ENCODE results near the gene KRT2. TPM values are rescaled to one million over a fixed set of nuclear protein-coding genes. Genes with fewer than 3 reads are reported as not detected.

Gene KRT2
- polyA plus RNA-seq, 1 donor, result 0.08 TPM

DNA sequence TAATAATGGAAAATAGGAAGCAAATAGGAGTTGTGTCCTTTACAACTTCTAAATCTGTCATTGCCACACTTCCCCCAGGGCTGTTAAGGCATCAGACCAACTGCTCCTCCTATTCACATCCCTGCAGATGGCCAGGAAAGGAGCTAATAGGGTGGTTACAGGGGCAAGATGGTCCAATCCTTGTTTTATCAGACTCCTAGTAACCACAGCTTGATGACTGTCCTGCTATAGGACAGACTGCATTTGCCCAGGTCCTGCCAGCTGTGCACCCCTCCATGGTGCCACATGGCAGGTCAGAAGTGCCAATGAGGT lies 10.9 kb upstream of the KRT2 start:
- no peak for DNase-seq

DNA sequence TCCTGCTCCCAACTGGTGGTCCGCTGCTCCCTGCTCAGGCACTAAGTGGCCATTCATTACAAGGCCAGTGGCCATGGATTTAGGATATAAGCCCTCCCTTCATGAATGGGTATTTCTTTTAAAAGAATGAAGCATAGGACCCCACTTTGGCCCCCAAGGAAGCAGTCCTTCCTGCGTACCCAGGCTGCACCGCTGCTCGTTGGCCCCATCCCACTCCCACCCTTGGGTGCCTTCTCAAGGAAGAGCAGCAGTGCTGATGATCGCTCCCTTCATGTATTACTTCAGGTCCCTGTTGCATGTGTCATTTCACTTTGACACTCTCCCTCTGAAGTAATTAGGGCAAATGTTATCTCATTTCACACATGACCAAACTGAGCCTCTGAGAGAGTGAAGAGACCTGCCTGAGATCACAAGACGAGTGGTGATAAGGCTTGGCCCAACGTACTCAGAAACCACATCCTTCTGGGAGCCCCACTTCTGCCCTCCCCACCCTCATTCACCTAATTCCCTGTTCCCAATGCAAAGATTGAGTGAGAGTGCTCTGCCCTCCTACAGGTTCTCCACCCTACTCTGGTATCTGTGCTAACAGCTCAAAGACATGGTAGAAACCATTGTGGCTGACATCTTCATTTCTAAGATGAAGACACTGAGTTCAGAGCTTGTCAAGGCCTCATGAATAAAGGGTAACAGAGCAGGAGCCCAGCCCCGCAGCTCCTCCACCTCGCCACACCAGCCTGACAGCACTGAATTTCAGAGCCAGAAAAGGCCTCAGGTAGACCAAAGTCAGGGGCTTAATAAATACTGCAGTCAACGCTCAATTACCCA lies 10.3 kb upstream of the KRT2 start:
- DNase-seq, result no peak

- no peak for DNase-seq
Observed at GRCh38 chr12:52661668-52662067, 9.7 kb upstream of the KRT2 start.

DNA sequence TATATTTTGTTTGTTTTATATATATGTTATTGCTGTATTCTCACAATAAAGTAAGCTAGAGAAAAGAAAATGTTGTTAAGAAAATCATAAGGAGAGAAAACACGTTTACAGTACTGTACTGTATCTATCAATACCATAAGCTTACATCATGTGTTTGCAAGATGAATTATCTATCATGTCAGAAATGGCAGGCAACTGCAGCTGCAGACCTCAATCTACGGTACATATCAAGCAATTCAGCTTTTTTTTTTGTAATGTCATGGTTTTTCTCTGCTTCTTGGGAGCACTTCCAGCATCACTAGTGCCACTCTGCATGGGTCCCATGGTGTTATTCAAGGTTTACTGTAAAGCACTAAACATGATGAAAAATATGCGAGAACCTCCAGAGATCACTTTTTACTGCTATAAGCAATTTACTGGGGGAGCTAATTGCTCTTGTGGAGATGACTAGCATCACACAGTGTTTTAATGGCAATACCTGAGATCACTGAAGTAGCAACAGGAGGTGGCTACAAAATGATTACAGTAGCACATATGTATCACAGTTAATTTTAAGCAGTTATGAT lies 9.0 kb upstream of the KRT2 start:
- DNase-seq, result no peak

DNA sequence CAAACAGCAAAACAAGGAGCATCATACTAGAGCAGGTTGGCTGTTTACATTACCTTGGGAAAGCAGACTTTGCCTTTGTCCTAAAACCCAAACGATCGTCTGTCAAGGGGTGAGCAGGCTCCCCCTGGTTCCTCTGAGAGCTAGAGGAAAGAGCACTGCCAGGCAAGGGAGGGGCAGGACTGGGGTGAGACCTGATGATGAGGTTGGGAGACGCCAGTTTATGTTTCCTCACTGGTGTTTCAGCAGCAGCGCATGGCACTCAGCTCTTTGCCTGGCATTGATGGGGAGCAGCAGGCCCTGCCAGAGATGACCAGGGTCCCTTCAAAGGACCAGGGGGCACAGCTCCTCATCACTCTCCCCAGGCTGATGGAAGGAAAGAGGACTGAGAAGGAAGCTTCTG lies 7.9 kb upstream of the KRT2 start:
- no peak for DNase-seq

GRCh38 chr12:52659395-52659794 lies 7.4 kb upstream of the KRT2 start:
- no peak for DNase-seq

DNA sequence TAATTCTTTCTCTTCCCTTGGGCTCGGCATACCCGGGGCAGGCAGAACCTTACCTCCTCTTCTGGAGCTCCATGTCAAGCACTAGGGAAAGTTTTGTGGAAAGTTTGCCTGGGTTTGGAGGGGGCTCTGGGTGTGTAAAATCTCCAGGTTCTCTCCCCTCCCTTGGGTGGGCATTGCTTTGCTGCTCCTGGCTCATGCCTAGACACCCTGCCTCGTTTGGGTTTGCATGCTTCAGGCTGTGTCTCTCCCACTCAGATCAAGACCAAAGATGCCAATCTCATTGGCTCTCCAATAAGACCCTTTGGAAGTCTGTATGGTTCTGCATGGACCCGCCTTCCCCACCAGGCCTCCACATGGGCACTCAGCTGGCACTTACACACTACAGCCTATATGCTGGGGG lies 6.2 kb upstream of the KRT2 start:
- no peak for DNase-seq

DNA sequence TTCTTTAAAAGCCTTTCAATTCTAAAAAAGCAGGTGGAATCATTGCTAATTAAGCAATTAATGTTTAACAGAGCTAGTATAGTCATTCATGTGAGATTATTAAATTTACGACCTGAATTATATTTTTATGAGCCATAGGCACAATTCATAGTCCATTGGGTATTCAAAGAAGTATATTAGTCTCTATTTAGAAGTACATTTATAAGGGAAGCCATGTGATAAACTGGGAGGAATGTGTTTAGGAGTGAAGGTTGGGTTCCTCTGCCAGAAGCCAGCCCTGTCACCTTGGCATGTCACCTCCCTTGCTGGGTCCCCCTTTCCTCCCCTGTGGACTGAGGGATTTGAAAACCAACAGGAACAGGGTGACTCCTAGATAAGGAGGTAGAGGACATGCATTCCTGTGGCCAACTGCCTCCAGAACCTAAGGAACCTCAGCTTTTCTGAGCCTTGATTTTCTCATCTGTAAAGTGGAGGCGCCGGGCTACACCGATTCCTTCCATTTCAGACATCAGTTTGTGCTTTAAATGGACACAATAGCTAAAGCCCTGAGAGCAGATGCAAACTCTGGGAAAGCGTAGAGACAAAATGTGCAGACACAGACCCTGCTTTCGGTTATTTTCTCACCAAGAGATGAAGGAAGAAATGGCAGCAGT lies 5.4 kb upstream of the KRT2 start:
- DNase-seq, result no peak

GRCh38 chr12:52656616-52657015 lies 4.6 kb upstream of the KRT2 start:
- no peak for DNase-seq

DNA sequence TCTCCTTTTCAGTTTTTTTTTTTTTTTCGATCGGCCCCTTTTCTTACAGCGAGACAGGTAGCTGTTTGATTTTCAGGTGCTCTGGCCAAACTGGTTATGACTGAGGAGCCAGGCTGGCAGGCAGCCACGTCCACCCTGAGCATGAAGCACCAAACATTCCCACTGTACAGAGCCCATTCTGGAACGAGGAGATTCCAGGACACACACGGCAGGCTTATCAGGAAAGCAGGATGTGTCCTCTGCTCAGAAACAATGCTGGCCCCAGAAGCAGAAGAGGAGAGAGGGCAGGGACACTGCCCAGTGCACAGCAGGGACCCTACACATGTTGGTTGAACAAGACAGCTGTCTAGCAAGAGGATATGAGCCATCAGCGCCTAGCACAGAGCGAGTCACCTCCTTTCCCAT lies 3.7 kb upstream of the KRT2 start:
- DNase-seq, result no peak

DNA sequence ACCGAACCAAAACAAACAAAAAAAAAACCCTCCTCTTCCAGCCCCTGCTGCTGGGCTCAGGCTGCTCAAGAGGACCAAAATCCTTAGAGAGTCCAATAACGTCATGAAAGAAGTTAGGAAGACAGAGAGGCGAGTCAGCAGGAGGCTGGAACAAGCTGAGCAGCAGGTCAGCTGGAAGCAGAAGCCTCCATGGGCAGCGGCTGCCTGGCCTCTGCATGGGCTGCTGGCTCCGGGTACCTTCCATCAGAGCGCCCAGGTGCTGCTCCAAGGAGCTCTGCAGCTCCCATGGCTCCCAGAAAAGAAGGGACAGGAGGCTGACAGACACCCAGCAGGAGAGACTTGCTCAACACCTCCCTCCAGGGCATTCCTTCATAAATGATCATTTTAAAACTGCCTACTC lies 3.2 kb upstream of the KRT2 start:
- no peak for DNase-seq

- DNase-seq, result peak; percentile 19
Observed at GRCh38 chr12:52650520-52651081, 1.4 kb downstream of the KRT2 start.

DNA sequence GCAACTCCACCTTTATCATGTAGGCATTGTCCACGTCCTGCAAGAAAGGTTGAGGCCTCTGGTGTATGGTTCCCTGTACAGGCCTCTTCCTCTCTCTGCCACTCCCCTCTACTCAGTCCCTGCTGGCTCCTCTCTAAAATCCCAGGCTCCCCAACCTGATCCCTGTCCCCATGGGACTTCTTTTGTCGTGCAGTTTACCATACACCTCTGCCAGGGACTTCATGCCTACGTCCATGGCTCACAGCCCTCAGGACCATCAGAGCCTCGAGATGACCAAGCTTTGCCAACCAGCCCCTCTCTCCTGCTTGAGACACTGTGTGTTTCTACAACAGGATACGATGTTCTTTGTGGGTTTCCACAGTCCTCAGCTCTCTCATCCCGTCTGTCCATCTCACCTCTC lies 2.9 kb downstream of the KRT2 start:
- DNase-seq, result no peak

- no peak for DNase-seq
Observed at GRCh38 chr12:52648012-52648550, 3.9 kb downstream of the KRT2 start.

DNA sequence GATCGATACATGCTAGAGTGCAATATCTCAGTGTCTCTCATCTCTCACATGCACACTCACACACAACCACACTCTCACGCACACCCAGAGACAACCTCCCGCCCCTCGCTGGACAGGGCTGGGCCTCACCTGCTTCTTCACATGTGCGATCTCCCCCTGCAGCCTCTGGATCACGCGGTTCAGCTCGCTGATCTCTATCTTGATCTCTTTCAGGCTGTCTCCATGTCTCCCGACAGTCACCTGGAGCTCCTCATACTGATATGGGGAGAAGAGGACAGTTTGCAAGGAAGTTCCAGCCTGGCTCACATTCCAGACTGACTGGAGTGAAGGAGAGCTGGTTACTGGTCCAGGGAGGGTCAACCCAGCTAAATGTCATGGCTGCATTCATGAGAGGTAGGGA lies 4.4 kb downstream of the KRT2 start:
- DNase-seq, result no peak

GRCh38 chr12:52646613-52647012 lies 5.4 kb downstream of the KRT2 start:
- DNase-seq, result no peak

DNA sequence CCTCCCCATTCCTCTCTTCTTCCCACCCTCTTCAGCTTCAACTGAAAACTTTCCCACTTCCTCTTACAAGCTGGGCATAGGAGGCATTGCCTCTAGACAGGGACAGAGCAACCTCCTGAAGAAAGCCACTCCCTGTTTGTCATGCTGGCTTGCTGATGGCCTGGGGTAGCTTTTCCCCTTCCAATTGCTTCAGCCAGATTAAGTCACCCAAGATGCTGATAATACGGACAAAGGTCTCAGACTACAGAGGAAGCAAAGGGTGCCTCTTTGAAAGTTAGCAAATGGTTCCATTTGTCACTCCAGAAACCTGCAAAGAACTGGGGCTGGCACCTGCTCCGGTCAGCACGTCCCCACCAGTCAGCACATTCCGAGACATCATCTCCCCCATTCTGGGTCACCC lies 6.0 kb downstream of the KRT2 start:
- DNase-seq, result no peak

GRCh38 chr12:52645120-52645761 lies 6.8 kb downstream of the KRT2 start:
- DNase-seq, result no peak

GRCh38 chr12:52644078-52644415 lies 8.0 kb downstream of the KRT2 start:
- DNase-seq, result no peak

DNA sequence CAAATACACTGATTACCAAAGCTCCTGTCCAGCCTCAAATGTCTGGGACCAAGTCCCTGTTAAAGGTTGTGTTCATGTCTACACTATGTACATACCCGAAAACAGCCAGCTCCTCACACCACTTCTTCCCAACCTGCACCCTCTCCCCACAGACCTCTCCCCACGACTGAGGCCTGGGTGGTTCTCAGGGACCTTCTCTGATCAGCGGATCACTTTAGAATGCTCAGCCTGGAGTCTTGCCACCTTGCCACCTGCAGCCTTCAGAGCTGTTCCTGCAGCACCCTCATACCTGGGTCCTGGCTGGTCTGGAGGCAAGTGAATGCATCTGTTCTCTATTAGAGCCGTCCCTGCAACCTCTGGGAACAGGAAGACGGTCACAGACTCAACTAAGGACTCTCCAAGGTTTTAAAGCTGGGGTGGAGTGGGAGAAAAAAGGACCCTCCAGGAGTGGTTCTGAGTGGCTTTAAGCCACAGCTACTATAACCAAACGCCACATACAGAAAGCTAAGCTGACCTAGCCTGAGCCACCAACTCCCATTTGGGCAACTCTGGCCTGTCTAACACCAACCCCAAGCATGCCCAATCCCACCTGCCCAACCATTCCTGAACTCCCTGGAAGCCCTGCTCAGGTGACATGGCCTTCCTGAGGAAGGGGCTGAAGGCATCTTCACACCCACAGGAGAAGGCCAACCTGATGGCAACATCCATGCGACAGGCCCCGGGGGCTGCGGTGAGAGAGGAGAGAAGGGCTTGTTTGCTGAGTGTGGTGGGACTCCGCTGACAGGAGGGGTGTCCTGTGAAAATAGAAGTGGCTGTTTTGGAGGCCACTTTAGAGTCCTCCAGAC lies 8.6 kb downstream of the KRT2 start:
- no peak for DNase-seq

GRCh38 chr12:52641468-52641867 lies 10.5 kb downstream of the KRT2 start:
- DNase-seq, result no peak

GRCh38 chr12:52637299-52637698 lies 14.7 kb downstream of the KRT2 start:
- no peak for DNase-seq

All from hindlimb muscle (tissue), 1 donor.